Measurements from ENCODE around the gene METTL16. TPM values are rescaled to one million over a fixed set of nuclear protein-coding genes. Genes with fewer than 3 reads are reported as not detected.
"Not testable (repeated sequence)": the region's sequence is repeated elsewhere in the genome, so short reads cannot be mapped to it uniquely, and the experiment has no call there.

Gene METTL16
- total and polyA plus RNA-seq, 2 of the 8 experiments (the other 6 are each of a cell fraction or from before 2014, with no cell fraction given) = 22.8 to 59.4 TPM

- no peak for TF ChIP-seq CHD1 (IDR thresholded peaks at IDR 0.05; ENCODE audit: low read depth, low read length)
Observed at GRCh38 chr17:2542056-2542455, 30.4 kb upstream of the METTL16 start (continued).

DNA sequence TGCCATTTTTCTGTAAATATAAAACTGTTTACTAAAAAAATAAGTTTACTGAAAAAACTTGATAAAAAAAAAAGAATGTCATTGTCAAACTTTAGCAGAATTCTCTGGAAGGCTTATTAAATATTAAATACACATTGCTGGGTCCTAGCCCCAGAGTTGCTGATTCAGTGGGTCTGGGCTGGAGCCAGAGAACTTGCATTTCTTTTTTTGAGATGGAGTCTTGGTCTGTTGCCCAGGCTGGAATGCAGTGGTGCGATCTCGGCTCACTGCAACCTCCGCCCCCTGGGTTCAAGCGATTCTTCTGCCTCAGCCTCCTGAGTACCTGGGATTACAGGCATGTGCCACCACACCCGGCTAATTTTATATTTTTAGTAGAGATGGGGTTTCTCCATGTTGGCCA lies 25.9 kb upstream of the METTL16 start:
- H3K18ac ChIP-seq (ENCODE audit: extremely low read depth, low read length); H2BK5ac ChIP-seq (ENCODE audit: low read depth, low read length): not testable (repeated sequence)
- POLR2A ChIA-PET (ENCODE audit: partially characterized antibody) = interaction anchor here (0.6 kb wide), 1 partner anchor 228 kb away, joined by 3 read pairs; no protein-coding TSS in a partner anchor

More for the DNA sequence above, 25.9 kb upstream of the METTL16 start:
- FAIRE-seq; H3K4me1 ChIP-seq (replicated peaks in 1 of 4; ENCODE audit: control insufficient read depth in 3 of 4, insufficient read depth in 4 of 4, low read length in 3 of 4); H3K79me1 ChIP-seq (ENCODE audit: low read depth, low read length); H4K5ac ChIP-seq (ENCODE audit: insufficient read length, low read depth, low read length); DNase-seq (ENCODE audit: low read depth in 1 of 2, low spot score in 2 of 2); H2AK5ac ChIP-seq (ENCODE audit: low read depth, low read length); H3K27ac ChIP-seq (ENCODE audit: low read depth, low read length); H4K91ac ChIP-seq (replicated peaks; ENCODE audit: insufficient read length, low read length); H2BK120ac ChIP-seq (replicated peaks; ENCODE audit: low read depth, low read length); H3K14ac ChIP-seq (ENCODE audit: insufficient read length); H3K79me2 ChIP-seq (ENCODE audit: control insufficient read depth in 1 of 2, insufficient read depth in 2 of 2, low read length in 2 of 2); H3K4me3 ChIP-seq (ENCODE audit: extremely low read depth in 1 of 4, insufficient read depth in 2 of 4, low read depth in 3 of 4, low read length in 4 of 4); H3K9me3 ChIP-seq (ENCODE audit: insufficient read depth in 2 of 2, low read depth in 1 of 2, low read length in 1 of 2); H3K56ac ChIP-seq (replicated peaks; ENCODE audit: insufficient read length, low read depth, low read length); H3K23me2 ChIP-seq (ENCODE audit: low read depth, low read length); H2BK15ac ChIP-seq (ENCODE audit: low read length); CTCF ChIA-PET (ENCODE audit: partially characterized antibody); H2AFZ ChIP-seq (ENCODE audit: low read length); H3K36me3 ChIP-seq (ENCODE audit: control insufficient read depth in 2 of 4, insufficient read depth in 4 of 4, low read length in 3 of 4); H3K27me3 ChIP-seq (replicated peaks in 1 of 4; ENCODE audit: control insufficient read depth in 3 of 4, extremely low read depth in 1 of 4, insufficient read depth in 3 of 4, low read length in 3 of 4); H3K9ac ChIP-seq (replicated peaks in 1 of 4; ENCODE audit: extremely low read depth in 1 of 4, low read depth in 3 of 4, low read length in 3 of 4); H3K4ac ChIP-seq (replicated peaks; ENCODE audit: insufficient read length, low read depth, low read length); H3K23ac ChIP-seq (ENCODE audit: insufficient read length); H2BK20ac ChIP-seq (ENCODE audit: low read length); H2BK12ac ChIP-seq (ENCODE audit: low read depth, low read length); H3K4me2 ChIP-seq (ENCODE audit: insufficient read depth in 1 of 2, low read depth in 2 of 2, low read length in 2 of 2); H4K8ac ChIP-seq (ENCODE audit: extremely low read depth, insufficient read depth, low read length); H4K20me1 ChIP-seq (replicated peaks in 1 of 2; ENCODE audit: control insufficient read depth in 1 of 2, insufficient read depth in 2 of 2, low read length in 2 of 2): not testable (repeated sequence)
- WGBS, 2 experiments (ENCODE audit: extremely low coverage in 1 of 2, insufficient coverage in 1 of 2, insufficient read length in 1 of 2, insufficient replicate concordance in 2 of 2, low coverage in 1 of 2, low lambda C conversion rate in 2 of 2, missing lambda C conversion rate in 1 of 2) = 83% methylated on average over 3 of the region's 5 CpGs; no CpG with 5 or more reads in 1 of the 2 experiments
